ENCODE data around the gene UBA5.

UBA5 gene

DNA sequence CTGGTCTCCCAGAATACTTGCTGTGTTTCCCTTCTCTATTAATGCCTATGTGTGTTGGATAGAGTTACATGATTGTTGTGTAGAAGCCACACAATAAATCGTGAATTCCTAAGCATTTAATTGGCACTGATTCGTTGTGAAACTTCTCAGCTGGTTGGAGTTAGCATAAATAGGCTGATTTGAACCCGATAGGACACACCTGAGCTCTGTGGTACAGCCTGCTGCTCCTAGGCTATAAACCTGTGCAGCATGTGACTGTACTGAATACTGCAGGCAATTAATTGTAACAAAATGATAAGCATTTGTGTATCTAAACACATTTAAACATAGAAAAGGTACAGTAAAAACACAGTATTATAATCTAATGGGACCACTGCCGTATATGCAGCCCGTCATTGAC is 5.4 kb upstream of the UBA5 start:
- no peak for DNase-seq

DNA sequence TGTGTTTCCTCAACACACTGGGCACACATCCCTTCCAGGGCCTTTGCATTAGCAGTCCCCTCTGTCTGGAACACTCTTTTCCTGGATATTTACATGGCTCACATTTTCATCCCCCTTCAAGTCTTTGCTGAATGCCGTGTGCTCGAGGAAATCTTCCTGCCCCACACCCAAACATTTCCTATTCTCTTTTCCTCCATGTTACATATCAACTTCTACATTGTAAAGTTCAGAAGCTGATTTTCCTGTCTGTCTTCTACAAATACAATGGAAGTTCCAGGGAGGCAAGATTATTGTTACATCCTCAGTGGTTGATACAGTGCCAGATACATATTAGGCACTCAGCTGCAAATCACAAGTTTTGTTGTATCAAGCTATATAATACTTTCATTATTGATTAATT is 4.7 kb upstream of the UBA5 start:
- DNase-seq = no peak

DNA sequence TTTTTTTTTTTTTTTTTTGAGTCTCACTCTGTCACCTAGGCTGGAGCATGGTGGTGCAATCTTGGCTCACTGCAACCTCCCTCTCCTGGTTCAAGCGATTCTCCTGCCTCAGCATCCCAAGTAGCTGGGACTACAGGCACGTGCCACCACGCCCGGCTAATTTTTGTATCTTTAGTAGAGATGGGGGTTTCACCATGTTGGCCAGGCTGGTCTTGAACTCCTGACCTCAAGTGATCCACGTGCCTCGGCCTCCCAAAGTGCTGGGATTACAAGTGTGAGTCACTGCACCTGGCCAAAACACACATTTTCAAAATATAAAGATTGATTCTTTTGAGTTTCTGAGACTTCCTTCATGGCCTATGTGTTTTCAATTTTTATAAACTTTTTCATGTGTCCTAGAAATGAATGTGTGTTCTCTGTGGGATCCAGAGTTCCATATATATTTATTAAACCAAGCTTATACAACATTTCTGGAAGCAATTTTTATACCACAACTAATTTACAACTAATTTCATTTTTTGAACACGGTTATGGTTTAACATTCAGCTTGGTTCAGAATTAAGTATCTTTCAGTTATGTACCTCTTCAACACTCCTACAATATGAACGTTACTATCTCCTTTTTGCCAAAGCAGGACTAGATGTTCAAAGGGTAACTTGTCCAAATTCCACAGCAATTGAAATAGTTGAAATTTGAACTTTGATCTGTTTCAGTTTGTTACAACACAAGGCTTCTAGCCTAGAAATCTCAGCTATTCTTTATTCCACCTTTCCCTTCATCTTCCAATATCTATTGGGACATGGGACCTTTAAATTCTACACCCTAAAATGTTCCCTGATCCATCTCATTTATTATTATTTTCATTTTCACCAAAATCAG is 2.0 kb upstream of the UBA5 start:
- DNase-seq = no peak

DNA sequence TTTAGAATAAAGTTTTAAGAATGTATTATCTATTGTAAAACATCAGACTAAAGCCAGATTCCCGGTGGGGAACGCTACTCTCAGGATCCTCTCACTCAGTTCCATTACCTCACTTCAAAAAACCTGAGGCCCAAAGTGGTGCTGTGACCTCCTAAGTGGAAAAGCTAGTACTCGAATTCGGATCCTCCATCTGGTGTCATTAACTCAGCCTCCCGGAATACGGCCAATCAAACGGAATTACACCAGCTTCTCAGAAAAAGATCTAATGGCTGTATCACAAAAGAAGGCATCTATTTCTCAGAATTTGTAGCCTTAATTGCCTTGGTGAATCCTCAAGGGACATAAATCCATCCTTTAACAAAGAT is 1.1 kb upstream of the UBA5 start:
- DNase-seq = no peak

DNA sequence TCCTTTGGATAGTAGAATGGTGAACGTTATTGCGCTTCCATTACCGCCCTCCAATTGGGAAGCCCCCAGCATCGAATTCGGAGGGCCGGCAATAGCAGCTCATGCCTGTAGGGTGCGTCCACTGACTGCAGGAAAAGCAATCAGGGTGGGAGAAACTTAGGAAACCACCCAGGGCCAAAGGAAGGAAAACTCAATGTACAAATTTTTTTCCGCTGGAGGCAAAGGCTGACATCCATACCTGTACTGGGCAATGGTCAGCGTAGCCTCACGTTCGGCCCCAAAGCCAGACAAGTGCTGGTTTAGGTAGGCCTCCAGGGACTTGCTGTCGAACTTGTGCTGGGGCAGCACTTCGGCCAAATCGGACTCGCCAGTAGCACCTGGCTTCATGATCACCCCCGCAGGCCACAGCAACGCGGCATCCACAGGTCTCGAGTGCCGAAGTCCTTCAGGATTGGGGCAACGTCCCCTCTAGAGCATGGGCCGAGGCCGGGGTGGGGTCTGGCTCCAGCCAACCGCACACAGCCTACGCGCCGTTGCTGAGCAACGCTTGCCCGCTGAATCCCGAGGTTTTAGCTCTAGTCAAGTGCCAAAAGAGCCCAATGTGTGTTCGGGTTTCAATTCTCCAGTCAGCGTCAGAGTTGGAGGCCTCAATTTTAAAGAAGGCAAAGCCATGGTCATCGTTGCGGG is 621 bp upstream of the UBA5 start, which contains the start of gene ACAD11:
ACAD11 (minus strand) TSS at position 445 of the 687 bp plus-strand sequence; CDS start at position 387, 58 bp downstream.
- peak; percentile 58 for DNase-seq

DNA sequence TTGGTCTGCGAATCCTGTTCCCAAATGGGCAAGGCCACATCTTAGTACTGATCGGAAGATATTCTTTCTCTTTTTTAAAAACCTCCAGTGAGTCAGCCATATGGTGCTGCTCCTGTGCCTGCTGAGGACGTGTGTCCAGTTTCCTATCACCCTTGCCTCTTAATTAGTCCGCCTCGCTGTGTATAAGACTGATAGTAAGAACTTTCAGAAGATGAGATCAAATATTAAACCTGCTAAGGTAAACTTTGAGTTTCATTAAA is 612 bp downstream of the UBA5 start:
- no peak for DNase-seq

DNA sequence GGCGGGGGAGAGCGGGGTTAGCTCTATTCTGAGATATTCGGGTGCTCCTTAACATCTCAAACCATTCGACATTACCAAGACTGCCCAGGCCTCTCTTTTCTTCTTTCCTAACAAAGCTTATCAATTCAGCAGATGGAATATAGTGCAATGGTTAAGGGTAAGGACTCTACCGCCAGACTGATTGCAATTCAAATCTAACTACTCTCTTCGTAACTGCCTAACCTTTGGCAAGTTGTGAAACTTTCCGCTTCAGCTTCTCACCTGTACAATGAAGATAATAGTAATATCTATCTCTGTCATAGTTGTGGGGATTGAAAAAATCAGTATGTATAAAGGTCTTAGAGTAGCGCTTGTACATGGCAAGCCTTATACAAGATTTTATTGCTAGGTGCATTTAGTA is 972 bp downstream of the UBA5 start:
- DNase-seq = peak; percentile 2

DNA sequence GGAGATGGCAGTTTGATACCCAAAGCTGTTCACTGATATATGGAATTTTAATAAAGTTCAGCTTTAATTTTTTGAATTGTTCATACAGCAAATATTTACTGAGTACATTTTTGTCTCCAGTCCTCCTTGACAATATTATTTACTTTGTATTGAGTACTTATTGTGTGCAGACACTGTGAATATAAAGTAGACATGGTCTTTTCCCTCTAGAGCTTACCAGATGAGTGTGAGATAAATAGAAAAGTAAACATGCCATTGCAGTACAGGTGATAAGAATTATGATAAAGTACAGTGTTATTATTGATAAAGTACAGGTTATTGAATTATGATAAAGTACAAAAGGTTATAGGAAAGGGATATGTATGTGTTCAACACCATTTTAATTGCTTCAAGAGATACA is 2.1 kb downstream of the UBA5 start:
- no peak for DNase-seq

DNA sequence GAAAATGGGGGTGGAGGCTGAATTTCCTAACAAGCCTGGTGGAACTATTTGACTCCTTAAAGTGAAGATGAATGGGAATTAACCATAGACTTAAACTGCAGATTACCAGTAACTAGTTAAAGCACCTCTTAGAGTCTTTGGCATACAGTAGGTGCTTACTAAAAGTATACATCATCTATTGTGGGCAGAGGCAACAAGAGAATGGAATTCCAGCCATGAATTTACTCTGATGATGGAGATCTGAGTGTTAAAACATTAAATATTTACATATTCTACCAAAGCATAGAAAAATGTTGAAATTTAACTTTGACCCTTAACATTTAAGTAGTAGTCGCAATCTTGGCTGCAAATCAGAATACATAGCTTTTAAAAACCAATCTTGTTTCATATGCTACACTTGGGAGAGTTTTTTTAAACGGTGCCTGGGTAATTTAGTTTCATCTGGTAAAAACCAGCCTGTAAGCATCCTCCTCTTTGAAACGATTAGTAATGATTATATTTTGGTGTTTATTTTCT is 5.2 kb downstream of the UBA5 start:
- DNase-seq = no peak

DNA sequence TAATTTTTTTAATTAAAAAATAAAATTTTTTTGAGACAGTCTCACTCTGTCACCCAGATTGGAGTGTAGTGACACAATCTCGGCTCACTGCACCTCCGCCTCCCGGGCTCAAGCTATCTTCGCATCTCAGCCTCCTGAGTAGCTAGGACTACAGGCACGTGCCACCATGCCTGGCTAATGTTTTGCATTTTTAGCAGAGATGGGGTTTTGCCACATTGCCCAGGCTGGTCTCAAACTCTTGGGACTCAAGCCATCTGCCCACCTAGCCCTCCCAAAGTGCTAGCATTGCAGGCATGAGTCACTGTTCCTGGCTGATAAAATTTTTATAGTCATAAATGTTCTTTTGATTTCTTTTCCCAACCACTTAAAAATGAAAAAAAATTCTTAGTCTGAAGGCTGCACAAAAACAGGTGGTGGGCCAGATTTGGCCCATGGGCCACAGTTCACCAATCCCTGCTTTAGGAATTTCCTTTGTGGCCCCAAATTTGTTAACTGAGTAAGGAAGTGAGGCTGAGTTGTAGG is 9.2 kb downstream of the UBA5 start:
- no peak for DNase-seq

DNA sequence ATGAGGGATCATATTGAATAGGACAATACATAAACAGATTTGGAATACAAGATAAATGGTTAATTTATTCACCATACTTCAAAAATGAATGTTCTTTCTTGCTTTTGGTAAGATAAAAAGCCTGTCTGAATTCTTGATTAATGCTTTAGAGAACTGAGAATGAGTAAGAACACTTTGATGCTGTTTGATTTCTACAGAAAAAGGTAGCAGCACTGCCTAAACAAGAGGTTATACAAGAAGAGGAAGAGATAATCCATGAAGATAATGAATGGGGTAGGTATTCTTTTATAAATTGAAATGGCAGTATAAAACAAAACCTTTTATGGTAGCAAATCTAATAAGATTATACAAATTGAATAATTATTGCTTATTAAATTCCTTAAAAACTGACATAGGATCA is 15.3 kb downstream of the UBA5 start:
- no peak for DNase-seq

DNA sequence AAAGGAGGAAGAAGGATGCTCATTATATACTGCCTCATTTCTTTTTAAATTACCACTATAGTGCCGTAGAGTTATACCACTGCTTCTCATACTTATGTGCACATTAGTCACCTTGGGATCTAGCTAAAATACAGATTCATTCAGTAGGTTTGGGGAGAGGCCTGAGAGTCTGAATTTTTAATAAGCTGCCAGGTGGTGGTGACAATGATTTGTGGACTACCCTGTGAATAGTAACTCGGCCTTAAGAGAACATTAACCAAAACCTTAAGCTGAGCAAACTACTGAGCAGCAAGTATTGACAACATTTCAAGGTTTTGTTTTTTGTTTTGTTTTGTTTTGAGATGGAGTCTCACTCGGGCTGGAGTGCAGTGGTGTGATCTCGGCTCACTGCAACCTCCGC is 19.8 kb downstream of the UBA5 start:
- no peak for DNase-seq

DNA sequence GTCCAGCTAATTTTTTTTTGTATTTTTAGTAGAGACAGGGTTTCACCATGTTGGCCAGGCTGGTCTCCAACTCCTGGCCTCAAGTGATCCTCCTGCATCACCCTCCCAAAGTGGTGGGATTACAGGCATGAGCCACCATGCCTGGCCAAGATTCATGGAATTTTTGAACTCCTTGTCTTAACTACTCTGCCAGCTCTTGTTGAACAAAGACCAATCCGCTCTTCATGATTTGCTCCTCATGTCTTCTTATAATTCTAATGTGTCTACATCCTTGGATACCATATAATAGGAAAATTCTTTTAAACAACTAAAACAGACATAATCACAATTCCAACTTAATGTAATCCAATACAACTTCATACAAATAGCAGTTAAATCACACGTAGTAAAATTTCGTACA is 21.3 kb downstream of the UBA5 start:
- no peak for DNase-seq

DNA sequence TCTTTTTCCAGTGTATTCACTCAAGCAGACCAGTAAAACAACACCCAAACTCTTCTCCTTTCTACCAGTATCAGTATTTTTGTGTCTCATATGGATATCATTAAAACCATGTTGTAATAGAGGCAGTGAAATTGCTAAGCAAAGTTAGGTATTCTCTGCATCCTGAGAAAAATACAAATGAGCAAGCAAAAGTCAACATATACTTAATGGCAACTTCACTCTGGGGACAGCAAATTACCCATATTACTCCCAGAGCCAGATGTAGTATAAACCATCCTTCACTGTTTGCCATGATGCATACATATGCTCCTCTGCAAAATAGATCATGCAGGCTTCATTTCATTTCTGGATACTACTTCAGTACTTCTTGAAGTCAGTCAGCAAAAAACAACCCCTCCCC is 22.1 kb downstream of the UBA5 start:
- DNase-seq = no peak

DNA sequence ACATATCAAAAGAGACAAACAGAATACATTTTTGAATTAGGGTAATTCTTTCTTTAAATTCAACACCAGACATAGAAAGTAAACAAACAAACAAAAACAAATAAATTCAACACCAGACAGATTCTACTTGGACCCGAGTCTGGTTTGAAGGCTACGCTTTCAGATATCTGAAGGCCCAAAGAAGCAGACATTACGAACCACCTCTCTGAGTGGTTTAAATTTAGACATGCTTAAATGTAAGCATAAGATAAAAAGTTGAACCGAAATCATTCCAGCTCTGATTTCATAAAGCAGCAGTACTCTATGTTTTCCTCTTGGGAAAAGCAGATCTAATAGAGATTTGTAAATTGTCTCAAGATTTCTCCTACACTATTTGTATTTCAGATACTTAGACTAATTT is 29.9 kb downstream of the UBA5 start:
- no peak for DNase-seq

DNA sequence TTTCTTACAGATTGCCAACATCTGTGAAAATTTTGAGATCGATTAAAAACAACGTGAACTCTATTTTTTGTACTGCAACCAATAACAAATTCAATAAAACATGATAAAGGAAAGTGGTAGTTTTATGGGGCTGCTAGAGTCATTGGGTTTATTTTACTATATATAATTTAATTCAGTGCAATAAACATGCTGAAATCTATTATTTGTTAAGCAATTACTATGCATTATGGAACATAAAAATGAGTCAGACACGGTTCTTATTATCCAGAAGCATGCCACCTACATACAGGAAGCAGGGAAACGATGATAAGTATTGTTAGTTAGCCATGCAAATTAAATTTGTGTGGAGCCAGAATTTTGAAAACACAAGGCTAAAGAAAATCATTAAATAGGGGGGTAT is 34.9 kb downstream of the UBA5 start:
- DNase-seq = no peak

DNA sequence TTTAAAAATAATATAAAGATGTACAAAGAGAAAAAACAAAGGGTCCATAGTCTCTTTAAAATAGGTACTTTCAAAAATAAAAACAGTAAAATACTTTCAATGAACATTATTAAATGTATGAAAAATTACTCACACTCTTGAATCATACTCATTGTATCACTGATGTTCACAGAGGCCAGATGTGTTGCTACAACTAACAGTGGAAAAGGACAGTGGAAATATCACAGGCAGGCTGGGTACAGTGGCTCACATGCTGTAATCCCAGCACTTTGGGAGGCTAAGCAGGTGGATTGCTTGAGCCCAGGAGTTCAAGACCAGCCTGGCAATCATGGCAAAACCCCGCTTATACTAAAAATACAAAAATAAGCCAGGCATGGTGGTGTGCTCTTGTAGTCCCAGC is 35.3 kb downstream of the UBA5 start:
- no peak for DNase-seq

DNA sequence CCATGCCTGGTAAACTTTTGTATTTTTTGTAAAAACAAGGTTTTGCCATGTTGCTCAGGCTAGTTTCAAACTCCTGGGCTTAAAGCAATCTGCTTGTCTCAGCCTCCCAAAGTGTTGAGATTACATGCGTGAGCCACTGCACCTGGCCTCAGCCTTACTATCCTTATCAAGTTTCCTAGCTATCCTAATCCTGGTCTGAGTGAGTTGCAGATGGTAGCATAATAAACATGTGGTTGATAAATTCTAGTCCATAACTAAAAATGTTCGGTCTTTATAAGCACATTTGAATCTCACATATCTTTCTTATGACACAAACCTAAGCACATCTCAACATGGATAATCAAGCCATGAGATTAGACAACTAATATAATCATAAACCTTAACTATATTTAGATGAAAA is 43.6 kb downstream of the UBA5 start:
- no peak for DNase-seq

DNA sequence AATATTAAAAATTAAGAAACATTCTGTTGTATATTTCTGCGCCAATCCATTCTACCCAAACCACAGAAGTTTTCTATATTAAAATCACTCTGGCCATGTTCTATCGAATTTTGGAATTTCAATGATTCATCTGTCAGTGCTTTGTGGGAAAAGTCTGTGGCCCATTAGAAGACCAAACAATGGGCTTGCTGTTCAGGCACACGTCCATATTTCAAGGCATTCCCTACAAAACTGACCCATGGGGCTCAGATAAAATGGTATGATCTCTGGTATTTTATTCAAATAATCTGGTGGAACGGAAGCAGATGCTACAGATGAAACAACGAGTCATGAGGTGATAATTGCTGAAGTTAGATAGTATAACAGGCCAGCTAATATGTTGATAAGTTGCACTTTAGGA is 49.6 kb downstream of the UBA5 start:
- DNase-seq = no peak

DNA sequence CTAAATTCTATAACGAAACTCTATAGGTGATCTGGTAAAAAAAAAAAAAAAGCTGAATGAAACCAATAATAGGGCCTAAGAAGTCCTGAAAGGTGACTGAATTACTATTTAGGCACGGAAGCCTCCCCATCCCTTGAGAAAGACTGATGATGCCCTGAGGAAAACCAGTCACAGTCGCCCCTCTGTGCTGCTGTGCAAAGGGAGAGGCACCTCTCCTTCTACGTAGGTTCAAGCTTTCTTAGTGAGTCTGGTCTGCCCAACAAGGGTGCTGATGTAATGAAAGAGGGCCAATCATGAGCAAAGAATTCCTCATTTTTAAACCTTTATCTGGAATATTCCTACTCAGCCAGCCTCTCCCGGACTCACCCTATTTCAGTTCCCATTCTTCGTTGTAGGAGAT is 50.2 kb downstream of the UBA5 start:
- DNase-seq = no peak

DNA sequence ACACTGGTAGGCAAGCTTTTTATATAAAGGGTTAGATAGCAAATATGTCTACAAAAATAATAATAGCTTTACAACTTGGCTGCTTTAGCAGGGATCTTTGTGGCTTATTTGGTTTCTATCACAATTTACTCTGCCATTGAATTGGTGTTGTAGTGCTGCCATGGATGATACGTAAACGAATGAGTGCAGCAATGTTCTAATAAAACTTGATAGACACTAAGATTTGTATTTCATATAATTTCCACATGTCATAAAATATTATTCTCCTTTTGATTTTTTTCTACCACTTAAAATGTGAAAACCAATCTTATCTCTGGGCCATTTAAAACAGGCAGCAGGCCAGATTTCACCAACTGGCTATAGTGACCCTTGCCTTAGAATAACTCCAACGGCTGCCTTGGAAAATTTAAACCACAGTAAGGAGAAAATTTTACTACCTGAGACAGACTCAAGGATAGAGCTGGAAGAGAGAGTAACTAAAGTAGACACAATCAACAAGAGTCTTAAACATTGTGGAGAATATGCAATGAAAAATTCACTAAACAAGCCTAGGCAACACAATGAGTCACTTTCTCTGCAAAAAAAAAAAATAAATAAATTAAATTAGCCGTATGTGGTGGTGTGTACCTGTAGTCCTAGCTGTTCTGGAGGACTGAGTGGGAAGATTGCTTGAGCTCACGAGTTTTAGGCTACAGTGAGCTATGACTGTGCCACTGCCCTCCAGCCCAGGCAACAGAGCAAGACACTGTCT is 54.0 kb downstream of the UBA5 start:
- no peak for DNase-seq

DNA sequence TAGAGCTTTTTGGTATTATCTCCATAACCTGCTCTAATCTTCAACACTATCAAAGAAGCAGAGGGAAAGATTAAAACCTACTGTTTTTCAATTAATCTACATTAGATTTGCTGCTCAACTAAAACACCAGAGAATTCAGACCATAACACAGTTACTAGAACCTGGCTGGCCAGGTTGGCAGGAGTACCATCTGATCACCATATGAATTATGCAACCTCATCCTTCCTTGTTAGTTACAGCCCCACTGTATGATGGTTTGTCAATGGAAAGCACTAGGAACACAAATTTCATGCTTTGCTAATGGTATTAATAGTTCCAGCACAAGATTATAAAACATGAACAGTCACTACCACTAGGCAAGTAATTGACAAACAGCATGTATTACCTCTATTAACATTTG is 56.2 kb downstream of the UBA5 start:
- no peak for DNase-seq

DNA sequence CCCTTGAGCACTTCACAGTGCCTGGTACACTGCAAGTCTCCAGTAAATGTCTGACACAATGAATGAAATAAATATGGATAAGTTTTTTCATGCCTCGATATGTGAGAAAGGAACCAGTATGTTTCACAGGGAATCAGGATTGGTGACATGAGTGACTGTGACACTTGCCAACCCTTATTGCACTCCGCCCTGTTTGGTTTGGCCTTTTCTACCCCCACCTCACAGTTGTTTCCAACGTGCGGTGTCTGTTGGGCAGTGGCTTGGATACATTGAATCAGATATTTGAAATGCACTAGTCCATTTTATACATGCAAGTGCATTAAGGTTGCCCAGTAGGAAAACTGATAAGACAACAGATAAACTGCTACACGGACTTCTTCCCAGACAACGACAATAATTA is 60.1 kb downstream of the UBA5 start:
- DNase-seq = no peak

Data from activated CD4-positive, alpha-beta T cell treated with anti-CD3 and anti-CD28 coated beads, Interleukin-2, Interleukin-6, amounts not matched to agents 100 ng/mL and 50 ng/mL, durations not matched to agents 16 hours and 8 hours (primary cell).